8988T (cell line): Measurements from ENCODE around the gene UHMK1.
A peak's percentile ranks its signal among the peaks of the same experiment; 100 is the strongest.

Experiments
- DNase-seq: peaks from one replicate; pipeline ENCODE4 v3.0.0; 2011

Gene UHMK1

DNA sequence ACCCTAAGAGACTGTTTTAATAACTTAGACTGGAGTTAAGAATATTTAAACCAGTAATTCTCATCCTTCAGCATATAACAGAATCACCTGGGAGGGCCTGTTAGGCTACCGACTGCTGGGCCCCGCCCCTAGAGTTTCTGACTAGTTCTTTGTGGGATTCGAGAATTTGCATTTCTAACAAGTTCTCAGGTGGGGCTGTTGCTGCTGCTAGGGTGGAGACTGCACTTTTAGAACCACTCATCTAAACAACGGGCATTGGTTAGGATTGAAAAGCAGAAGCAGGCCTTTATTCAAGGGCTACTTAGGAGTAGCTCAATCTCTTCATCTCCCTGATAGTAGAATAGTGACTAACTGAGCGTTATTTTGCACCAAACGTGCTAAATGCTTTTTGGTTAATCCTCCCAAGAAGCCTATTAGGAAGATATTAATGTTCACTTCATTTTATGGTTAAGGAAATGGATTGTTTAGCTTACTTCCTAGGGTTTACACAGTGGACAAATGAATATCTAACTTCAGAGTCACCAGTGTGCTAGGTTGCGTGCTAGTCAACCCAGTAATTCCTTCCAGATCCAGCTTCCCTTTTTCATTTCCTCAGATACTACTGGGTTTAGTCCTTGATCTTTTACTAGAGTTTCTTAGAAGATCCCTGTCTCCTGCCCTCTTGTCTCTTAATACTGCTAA, 32.8 kb downstream of the UHMK1 start:
- DNase-seq, result no peak

DNA sequence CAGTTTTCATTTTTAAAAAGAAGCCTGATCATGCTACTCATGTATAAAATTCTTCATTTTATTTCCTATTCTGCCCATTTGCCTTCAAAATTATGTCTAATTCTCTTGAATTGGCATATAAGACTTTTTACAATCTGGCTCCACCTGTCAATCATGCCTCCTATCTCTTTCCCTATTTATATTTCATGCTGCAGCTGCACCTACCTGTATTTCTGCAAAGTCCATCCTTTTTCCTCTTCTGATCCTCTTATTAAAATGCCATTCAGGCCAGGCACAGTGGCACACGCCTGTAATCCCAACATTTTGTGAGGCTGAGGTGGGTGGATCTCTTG, 33.3 kb downstream of the UHMK1 start:
- DNase-seq, result no peak

DNA sequence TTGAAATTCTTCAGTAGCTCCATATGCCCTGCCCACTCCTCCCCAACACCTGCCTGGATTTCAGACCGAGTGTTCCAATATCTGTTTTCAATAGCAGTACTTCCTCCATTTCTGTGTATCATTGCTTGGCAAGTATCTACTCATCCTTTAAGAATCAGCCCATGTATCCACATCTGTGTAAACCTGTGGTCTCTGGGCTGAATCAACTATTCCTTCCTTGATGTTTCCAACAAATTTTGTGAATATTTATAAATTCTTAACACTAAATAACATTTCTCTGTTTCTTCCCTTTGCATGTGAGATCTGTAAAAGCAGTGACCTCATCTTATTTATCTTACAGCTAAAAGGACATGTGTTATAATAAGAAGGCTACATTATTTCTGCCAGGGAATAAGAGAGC, 37.9 kb downstream of the UHMK1 start:
- no peak for DNase-seq

DNA sequence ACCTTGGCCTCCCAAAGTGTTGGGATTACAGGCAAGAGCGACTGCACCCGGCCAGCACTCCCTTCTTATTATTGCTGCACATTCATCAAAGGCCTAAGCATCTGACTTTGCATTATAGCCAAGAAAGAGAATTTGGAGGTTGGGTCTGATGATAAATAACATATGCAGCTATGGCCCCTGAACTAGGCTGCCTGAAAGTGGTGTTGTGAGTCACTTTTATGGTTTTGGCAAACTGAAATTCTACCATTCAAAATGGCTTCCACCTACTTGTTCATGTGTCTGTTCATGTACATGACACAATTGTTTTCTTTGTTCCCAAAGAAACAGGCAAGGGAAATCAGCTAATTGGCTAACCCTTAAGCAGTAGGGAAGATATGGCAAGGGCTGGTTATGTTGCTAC, 38.9 kb downstream of the UHMK1 start:
- DNase-seq, result no peak

DNA sequence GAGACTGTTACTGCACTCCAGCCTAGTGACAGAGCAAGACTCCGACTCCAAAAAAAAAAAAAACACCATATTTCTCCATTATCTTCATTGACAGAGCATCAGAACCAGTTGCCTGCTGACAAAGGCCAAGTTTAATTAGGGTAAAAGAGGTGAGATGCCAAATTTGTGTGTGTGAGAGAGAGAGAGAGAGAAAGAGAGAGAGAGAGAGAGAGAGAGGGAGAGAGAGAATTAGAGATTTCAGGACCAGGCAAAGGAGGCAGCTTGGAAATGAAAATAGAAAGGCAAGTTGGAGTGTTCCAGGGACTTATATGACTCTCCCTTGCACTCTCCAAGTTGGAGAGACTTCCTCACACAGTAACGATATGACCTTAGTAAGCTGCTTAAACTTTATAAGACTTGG, 39.6 kb downstream of the UHMK1 start:
- no peak for DNase-seq

DNA sequence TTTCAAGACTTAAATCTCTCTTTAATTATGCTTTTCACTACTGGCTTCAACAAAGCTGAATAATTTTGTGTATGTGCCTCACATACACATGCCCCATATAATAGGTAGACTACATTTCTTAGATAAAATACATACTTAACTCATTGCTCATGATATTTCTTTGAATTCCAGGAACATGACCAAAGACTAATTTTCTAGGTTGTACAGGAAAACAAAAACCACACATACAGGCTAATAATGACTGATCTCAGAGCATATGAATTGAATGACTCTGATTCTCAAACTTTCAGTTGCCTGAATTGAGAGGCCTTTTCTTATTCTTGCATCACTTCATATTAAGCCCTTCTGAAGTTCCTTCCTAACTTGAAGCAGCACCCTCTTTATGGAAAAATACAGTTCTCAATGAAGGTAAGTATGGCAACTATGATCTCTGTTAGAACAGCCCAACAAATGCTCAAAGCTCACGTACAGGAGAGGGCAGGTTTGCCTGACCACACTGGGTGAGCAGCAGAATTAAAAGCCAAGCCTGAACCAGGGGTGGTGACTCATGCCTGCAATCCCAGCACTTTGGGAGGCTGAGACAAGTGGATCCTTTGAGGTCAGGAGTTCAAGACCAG, 41.3 kb downstream of the UHMK1 start:
- no peak for DNase-seq

DNA sequence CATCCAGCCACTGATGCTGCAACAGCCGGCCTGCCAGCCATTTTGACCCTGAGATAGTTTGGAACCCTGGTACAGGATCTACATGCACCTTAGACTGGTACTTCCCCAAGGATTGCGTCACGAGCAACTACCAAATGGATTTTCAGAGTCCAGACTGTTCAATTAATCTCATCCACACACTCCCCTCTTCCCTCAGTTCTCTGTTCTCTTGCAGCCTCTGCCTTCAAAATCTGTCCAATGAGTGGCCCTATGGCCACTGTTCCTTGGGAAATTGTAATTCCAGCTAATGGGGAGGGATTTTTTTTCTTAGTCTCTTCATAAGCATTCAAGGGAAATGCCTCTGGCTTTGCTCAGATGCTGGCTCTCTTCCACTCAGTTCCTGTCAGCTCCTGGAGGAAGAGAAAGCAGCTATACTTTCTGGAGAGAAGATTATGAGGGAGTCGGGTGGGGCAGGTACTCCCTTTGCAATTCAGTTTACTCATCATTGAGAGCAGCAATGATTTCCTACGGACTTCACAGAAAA, 44.1 kb downstream of the UHMK1 start:
- DNase-seq, result no peak

DNA sequence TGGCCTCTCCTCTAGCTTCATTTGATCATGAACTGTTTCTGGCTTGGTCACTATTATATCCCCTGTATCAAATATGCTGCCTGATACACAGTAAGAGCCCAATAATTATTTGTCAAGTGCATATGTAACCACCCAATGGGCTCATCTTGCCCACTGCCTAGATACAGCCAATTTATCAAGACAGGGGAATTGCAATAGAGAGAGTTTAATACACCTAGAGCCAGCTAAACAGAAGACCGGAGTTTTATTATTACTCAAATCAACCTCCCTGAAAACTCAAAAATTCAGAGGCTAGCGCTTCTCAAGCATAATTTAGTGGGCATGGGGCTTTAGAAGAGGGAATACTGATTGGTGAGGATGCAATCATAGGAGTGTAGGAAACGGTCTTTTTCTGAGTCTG, 45.6 kb downstream of the UHMK1 start:
- DNase-seq, result no peak

DNA sequence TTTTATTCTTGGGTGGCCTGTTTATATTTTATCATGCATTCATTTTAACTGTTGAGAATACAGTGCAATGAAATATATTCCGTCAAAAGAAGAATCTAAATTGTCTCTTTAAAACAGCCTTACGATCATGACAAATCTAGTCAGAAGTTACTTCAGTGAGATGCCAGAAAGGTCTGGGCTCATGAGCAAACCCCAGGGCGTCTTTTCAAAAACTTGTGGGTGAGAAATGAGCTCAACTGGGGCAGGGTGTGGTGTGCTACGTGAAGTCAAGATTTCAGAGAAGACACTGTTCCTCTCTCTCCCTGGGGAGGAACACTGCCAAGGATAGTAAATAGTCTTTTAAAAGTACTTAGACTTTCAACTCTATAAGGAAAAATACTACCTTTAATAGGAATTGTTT, 50.6 kb downstream of the UHMK1 start:
- DNase-seq, result no peak

DNA sequence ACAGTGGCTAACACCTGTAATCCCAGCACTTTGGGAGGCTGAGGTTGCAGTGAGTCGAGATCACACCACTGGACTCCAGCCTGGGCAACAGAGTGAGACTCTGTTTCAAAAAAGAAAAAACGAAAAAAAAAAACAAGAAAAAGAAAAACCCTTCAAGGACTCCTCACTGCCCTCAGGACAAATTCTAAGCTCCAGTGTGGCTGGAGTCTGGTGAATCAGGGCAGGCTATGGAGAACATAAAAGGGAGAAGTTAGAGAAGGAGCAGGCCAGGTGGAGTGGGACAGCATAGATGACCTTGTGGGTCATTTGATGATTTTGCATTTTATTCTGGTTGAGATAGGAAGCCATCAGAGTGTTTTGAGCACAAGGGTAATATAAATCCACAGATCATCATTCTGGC, 51.4 kb downstream of the UHMK1 start:
- no peak for DNase-seq

DNA sequence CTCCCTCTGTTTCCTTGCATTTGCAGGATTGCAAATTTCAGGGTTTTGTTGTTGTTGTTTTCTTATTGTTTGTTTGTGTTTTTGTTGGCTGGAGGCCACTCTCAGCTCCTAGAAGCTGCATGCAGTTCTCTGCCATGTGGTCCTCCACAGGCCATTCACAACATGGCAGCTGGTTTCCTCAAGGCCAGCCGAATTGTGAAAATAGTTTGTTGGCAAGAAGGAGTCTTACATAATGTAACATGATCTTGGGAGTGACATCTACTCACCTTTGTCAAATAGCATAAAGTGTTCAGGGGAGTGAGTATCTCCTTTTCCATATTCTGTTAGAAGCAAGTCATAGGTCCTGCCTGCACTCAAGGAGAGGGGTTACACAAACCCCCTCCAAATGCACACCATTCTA, 53.3 kb downstream of the UHMK1 start:
- no peak for DNase-seq

DNA sequence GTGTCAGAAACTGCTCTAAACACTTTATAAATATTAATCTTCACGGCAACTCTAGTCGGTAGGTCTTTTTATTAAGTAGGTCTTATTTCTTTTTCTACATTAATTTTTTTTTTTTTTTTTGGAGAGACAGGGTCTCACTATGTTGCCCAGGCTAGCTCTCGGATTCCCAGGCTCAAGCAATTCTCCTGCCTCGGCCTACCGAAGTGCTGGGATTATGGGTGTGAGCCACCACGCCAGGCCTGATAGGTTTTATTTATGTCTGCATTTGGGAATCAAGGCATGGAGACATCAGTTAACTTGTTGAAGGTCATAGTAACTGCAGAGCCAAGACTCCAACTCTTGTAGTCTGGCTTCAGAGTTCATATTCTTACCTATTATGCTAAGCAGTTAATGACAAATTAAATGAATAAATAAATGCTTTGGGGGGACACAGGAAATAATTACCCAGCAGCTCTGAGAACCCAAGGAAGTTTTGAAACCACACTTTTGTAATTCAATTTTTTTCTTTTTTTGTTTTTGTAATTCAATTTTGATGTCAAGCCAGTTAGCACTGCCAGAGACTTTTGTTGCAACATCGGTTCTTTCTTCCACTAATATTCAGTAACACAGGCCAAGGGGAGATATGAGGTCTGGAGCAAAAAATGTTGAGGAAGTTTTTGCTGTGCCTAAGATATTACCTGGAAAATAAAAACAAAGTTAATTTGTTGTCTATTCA, 54.5 kb downstream of the UHMK1 start:
- no peak for DNase-seq

DNA sequence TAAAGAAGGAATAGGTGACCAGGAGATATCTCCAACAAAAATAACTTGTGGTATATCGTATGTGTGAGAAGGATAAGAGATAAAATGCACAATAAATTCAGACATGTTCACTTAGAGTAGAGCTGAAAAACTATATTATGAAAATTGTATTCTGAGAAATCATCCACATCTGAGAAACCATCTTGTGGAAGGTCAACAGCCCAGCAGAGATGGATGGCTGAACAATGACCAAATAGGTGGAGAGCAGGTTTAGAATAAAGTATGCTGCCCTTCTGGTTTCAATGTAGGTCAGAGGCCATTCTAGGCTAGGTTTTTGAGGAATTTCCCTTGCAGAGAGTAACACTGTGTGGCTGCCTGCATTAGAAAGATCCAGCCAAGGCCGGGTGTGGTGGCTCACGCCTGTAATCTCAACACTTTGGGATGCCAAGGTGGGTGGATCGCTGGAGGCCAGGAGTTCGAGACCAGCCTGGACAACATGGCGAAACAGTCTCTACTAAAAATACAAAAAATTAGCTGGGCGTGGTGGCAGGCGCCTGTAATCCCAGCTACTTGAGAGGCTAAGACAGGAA, 55.1 kb downstream of the UHMK1 start:
- no peak for DNase-seq

DNA sequence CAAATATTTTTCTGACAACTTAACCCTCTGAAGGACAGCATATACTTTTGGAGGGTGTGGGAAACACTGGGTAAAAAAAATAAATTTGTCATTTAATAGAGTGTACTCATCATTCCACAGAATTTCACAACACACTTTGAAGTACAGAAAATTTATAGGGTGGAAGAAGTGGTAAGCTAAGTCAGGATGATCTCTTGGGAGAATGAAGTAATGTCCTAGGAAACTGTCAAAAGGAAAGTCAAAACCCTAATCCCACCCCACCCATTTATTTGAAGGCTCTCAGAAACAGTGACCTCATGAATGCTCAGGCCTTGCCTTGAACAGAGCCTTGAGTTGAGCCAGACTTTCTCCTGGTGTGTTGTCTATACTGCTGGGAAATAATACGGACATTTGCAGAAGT, 56.6 kb downstream of the UHMK1 start:
- DNase-seq, result no peak

DNA sequence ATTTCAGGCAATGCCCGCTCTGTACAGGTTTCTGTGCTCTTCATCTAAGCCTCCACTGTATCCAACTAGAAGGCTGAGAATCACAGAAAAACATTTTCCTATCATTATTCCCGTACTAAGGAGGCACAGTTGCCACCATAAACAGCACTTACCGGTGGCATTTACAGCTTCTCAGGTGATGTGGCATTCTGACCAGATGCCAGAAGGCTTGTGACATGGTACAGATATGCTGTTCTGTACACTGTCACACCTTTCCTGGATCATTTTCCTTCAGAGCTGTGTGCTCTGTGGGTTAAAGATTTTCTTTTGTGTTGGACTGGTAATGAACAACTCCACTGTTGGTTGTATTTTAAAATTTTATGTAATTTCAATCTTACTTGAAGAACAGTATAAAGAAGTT, 59.9 kb downstream of the UHMK1 start:
- DNase-seq, result no peak

DNA sequence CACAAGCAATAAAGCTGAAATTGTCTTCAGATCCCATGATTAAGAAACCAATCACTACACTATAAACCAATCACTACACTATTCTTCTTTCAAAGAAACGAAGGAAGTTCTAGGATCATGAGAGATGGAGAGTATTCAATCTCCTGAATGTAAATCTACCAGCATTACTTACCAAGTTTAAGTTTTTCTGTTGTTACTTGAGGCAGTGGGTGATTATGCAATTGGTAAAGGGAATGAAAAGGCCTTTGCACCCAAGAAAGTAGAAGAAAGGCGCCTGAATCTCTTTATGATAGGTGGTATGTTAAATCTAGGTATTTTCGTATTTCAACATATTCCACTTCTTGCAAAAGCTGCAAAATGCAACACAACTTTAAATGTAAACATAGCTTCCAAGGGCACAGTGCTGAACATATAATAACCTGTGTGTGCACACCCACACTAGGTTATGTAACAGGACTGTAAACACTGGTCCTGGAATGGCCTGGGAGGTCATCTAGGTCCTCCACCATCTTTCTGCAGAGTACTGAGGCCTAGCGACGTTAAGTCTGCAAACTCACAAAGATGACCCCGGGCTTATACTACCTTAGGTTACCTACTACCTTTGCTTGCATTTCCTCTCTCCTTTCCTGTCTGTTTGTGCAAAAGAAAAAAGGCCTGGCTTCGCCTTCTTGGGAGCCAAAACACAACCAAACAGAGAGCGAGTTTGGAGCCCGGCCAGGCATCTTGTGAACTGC, 62.9 kb downstream of the UHMK1 start:
- DNase-seq, result no peak

DNA sequence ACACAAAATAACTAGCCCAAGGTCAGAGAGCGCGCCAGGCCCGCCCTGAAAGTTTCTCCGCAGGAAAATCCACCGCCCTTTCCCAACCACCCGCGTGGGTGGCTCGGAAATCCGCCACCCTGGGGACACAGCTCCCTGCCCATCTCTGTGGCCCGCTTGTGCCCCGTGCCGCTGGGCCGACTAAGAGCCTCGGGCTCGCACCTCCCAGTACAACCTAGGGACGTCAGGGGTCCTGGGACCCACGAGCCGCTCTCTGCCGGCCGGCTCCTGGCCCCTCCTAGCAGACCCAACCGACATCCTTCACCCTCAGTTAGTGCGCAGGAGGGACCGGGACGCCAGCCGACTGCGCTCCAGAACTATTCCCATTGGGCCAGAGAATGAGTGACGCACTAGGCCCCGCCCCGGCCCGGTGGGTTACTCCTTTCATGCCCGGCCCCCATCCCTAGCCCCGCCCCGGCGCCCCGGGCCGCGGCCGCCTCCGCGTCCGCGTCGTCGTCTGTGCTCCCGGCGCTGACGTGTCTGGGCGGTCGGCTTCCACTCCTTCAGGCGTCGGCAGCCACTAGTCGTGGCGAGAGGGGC, 63.5 kb downstream of the UHMK1 start:
- peak; percentile 64 for DNase-seq

DNA sequence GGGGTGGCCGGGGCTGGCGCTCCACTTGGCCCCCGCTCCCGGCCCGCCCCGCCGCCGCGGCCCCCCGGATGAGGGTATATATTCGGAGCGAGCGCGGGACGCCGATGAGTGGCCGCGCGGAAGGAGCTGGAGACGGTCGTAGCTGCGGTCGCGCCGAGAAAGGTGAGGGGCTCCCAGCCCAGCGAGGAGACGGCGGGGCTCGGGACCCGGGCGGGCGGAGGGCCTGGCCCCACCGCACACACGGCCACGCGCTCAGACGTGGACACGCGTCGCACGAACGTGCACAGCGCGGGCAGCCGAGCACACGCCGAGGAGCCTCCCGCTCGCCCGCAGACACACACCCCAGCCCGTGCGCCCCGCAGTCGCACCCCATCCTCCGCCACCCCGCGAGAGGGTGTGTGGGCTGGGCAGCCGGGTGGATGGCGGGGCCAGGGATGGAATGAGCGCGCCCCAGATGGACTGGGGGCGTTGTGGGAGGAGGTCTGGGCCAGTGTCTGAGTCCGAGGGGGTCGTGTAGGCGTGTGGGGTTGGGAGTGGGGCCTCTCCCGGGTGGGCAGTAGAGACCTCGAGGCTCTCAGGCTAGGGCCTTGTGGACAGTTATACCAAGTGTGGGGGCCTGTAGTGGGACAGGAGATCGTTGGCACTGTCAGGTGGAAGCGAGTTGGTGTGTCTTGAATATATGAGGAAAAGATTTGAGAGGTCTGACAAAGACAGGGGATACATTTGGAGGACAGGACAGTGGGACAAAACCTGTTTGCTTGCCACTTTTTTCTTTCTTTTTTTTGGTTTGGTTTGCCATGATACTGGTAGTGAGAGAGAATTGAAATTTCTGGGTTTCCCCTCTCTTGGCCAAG, 64.2 kb downstream of the UHMK1 start, which contains the start of gene UAP1:
Gene UAP1 (plus strand): TSS at position 107 of the 854 bp plus-strand sequence. CDS start 4,347 bp downstream, outside the sequence.
- no peak for DNase-seq

DNA sequence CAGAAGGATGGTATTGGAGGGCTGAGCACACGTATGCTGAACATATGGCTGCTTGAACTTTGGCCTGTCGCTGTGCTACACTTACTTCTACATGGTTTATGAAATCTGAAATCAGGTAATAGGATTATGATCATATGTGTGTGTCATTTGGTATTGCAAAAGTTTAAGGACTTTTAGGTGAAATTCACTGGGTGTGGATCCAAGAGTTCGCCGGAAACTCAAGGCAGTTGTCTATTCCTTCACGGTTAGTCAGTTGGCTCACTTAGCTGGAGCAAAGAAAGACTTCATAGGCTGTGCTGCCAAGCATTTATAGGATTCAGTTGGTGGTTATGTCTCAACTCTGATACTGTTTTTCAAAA, 64.8 kb downstream of the UHMK1 start:
- DNase-seq, result no peak

DNA sequence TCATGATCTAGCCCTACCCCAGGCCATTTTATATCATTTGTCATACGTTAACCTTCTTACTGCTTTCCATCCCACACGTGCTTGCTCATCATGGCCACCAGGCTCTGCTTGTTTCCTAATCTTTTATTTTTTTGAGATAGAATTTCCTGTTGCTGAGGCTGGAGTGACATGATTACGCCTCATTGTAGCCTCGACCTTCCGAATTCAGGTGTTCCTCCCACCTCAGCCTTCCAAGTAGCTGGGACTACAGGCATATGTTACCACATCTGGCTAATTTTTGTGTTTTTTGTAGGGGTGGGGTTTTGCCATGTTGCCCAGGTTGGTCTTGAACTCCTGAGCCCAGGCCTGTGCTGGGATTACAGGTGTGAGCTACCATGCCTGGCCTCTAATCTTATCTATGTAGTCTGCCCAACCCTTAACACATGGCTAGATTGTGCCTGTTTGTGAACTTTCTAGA, 67.2 kb downstream of the UHMK1 start:
- DNase-seq, result no peak

DNA sequence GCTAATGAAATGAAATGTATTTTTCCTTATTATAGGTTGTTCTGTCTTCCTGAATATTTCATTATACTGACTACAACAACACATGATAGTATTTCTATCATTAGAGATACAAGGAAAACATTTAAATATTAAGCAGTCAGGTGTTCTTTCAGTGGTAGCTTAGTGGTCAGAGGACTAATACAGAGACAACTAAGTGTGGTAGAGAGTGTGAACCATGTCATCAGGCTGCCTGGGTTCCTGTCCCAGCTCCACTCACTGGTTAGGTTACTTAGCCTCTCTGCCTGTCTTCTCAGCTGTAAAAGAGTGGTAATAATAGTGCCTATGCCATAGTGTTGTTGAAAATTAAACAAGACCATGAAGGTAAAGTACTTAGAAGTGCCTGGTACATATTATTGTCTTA, 67.8 kb downstream of the UHMK1 start:
- no peak for DNase-seq

DNA sequence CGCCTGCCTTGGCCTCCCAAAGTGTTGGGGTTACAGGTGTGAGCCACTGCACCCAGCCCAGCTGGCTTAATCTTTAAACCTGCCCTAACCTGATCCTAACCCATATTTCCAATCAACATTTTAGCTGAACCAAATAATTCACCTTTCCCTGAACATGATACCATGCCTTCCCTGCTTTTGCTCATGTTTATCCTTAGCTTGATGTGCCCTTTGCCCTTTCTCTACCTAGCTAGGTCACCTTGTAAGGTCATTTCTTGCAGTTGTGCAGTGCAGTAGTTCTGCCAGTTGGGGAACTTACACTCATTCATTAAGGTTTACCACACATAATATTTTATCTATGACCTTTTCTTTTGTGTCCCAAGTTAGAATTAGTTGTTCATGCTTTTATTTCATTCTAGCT, 69.3 kb downstream of the UHMK1 start:
- no peak for DNase-seq
